Measurements from ENCODE around the gene DAP.

DNA sequence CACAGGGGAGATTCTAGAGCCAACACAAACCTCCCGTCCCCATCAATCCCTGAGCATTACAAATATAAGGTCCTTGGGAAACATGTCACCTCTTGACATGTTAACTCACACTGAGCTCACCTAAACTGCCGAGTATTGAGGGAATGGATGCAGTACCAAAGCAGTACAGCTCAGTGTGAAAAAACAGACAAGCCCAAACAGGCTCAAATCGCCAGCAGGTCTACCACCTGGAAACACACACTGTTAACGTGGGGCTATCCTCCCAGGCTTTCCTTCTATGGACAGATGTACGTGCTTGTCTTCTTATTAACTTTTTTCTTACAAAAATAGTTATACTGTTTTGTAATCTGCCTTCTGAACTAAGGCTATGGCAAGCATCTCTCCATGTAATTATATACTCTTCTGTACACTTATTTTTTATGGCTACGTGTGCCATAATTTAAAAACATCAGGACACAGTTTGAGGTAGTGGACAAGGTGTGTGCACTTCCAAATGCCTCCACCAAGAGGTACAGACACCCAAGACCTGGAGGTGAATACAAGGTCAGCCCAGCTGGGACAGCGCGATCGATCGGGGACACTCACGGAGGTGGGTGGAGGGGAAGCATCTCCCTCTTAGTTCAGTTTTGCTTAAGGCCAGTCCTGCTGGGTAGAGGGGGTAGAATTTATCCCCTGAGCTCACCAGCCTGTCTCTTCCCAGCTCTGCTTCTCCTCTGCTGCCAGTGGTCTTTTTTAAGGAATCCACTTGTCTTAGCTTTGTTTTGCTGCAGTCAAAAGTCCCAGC lies 76.5 kb downstream of the DAP start:
- TF ChIP-seq, protein P1, sequence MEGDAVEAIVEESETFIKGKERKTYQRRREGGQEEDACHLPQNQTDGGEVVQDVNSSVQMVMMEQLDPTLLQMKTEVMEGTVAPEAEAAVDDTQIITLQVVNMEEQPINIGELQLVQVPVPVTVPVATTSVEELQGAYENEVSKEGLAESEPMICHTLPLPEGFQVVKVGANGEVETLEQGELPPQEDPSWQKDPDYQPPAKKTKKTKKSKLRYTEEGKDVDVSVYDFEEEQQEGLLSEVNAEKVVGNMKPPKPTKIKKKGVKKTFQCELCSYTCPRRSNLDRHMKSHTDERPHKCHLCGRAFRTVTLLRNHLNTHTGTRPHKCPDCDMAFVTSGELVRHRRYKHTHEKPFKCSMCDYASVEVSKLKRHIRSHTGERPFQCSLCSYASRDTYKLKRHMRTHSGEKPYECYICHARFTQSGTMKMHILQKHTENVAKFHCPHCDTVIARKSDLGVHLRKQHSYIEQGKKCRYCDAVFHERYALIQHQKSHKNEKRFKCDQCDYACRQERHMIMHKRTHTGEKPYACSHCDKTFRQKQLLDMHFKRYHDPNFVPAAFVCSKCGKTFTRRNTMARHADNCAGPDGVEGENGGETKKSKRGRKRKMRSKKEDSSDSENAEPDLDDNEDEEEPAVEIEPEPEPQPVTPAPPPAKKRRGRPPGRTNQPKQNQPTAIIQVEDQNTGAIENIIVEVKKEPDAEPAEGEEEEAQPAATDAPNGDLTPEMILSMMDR (IDR thresholded peaks at IDR 0.05) = no peak
- TF ChIP-seq CREB1 (CRISPR knock-in tag; IDR thresholded peaks at IDR 0.05) (no peak), ZNF671 (CRISPR knock-in tag; IDR thresholded peaks at IDR 0.05) (no peak), NR2C2 (CRISPR knock-in tag; IDR thresholded peaks at IDR 0.05) (no peak)
- TF ChIP-seq, protein P2, sequence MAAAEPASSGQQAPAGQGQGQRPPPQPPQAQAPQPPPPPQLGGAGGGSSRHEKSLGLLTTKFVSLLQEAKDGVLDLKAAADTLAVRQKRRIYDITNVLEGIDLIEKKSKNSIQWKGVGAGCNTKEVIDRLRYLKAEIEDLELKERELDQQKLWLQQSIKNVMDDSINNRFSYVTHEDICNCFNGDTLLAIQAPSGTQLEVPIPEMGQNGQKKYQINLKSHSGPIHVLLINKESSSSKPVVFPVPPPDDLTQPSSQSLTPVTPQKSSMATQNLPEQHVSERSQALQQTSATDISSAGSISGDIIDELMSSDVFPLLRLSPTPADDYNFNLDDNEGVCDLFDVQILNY (CRISPR knock-in tag; IDR thresholded peaks at IDR 0.05) = no peak
- TF ChIP-seq, protein P3, sequence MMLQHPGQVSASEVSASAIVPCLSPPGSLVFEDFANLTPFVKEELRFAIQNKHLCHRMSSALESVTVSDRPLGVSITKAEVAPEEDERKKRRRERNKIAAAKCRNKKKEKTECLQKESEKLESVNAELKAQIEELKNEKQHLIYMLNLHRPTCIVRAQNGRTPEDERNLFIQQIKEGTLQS (CRISPR knock-in tag; conservative IDR thresholded peaks at IDR 0.05) = no peak
- TF ChIP-seq, protein P4, sequence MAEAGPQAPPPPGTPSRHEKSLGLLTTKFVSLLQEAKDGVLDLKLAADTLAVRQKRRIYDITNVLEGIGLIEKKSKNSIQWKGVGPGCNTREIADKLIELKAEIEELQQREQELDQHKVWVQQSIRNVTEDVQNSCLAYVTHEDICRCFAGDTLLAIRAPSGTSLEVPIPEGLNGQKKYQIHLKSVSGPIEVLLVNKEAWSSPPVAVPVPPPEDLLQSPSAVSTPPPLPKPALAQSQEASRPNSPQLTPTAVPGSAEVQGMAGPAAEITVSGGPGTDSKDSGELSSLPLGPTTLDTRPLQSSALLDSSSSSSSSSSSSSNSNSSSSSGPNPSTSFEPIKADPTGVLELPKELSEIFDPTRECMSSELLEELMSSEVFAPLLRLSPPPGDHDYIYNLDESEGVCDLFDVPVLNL (CRISPR knock-in tag; IDR thresholded peaks at IDR 0.05; ENCODE audit: borderline replicate concordance, low read depth) = no peak
